Measurements from ENCODE around the gene AMDHD2.

DNA sequence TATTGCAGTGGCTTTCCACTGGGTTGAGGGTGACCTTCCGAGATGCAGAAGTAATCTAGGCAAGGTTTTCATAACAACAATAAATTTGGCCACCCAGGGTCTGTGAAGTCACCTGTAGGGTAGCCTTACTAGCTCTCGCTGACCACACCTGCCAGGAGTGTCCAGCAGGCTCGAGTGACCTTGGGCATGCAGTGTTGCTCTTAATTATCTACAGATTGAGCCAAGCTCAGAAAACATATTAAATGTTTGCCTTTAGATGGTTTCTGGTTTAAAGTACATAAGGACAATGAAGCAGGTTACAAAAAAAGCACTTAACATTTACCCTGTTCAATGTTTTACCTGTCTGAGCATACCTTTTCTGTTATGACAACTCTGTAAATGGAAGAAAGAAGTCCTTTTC is 43.4 kb upstream of the AMDHD2 start:
- TF ChIP-seq POLR2AphosphoS5 (IDR thresholded peaks at IDR 0.05; ENCODE audit: low read depth) (no peak), EZH2 (IDR thresholded peaks at IDR 0.05; ENCODE audit: low read depth, unreplicated experiment) (no peak), NANOG (IDR thresholded peaks at IDR 0.05; ENCODE audit: borderline replicate concordance) (no peak), EZH2phosphoT487 (IDR thresholded peaks at IDR 0.05; ENCODE audit: unreplicated experiment) (no peak), CREB1 (CRISPR knock-in tag; IDR thresholded peaks at IDR 0.05; ENCODE audit: low read depth) (no peak), ZNF114 (CRISPR knock-in tag; IDR thresholded peaks at IDR 0.05) (no peak), STAT1 (IDR thresholded peaks at IDR 0.05; ENCODE audit: unreplicated experiment) (no peak), JUNB (IDR thresholded peaks at IDR 0.05; ENCODE audit: unreplicated experiment) (no peak)
- TF ChIP-seq, protein P1, sequence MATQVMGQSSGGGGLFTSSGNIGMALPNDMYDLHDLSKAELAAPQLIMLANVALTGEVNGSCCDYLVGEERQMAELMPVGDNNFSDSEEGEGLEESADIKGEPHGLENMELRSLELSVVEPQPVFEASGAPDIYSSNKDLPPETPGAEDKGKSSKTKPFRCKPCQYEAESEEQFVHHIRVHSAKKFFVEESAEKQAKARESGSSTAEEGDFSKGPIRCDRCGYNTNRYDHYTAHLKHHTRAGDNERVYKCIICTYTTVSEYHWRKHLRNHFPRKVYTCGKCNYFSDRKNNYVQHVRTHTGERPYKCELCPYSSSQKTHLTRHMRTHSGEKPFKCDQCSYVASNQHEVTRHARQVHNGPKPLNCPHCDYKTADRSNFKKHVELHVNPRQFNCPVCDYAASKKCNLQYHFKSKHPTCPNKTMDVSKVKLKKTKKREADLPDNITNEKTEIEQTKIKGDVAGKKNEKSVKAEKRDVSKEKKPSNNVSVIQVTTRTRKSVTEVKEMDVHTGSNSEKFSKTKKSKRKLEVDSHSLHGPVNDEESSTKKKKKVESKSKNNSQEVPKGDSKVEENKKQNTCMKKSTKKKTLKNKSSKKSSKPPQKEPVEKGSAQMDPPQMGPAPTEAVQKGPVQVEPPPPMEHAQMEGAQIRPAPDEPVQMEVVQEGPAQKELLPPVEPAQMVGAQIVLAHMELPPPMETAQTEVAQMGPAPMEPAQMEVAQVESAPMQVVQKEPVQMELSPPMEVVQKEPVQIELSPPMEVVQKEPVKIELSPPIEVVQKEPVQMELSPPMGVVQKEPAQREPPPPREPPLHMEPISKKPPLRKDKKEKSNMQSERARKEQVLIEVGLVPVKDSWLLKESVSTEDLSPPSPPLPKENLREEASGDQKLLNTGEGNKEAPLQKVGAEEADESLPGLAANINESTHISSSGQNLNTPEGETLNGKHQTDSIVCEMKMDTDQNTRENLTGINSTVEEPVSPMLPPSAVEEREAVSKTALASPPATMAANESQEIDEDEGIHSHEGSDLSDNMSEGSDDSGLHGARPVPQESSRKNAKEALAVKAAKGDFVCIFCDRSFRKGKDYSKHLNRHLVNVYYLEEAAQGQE (IDR thresholded peaks at IDR 0.05; ENCODE audit: unreplicated experiment), result no peak
- TF ChIP-seq, protein P2, sequence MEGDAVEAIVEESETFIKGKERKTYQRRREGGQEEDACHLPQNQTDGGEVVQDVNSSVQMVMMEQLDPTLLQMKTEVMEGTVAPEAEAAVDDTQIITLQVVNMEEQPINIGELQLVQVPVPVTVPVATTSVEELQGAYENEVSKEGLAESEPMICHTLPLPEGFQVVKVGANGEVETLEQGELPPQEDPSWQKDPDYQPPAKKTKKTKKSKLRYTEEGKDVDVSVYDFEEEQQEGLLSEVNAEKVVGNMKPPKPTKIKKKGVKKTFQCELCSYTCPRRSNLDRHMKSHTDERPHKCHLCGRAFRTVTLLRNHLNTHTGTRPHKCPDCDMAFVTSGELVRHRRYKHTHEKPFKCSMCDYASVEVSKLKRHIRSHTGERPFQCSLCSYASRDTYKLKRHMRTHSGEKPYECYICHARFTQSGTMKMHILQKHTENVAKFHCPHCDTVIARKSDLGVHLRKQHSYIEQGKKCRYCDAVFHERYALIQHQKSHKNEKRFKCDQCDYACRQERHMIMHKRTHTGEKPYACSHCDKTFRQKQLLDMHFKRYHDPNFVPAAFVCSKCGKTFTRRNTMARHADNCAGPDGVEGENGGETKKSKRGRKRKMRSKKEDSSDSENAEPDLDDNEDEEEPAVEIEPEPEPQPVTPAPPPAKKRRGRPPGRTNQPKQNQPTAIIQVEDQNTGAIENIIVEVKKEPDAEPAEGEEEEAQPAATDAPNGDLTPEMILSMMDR (conservative IDR thresholded peaks at IDR 0.05; ENCODE audit: low read depth in 2 of 2), result no peak
- TF ChIP-seq, protein P3, sequence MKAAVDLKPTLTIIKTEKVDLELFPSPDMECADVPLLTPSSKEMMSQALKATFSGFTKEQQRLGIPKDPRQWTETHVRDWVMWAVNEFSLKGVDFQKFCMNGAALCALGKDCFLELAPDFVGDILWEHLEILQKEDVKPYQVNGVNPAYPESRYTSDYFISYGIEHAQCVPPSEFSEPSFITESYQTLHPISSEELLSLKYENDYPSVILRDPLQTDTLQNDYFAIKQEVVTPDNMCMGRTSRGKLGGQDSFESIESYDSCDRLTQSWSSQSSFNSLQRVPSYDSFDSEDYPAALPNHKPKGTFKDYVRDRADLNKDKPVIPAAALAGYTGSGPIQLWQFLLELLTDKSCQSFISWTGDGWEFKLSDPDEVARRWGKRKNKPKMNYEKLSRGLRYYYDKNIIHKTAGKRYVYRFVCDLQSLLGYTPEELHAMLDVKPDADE (IDR thresholded peaks at IDR 0.05), result no peak

All from GM23338 (cell line).